OCI-LY1 (cell line): ENCODE data around the gene BNC1.

Source experiments
- H2AFZ ChIP-seq: fragments of 200-600 bp; sonication (generic), shearing (Covaris generic); 2 replicates; pipeline ENCODE4 v1.6.0; 2014; ENCODE audit warnings: antibody characterized with exemption, mild to moderate bottlenecking, low read length
- H3F3A ChIP-seq: fragments of 200-600 bp; sonication (generic), shearing (Covaris generic); 2 replicates; pipeline ENCODE4 v1.6.0; 2014; ENCODE audit warnings: mild to moderate bottlenecking, antibody characterized with exemption, low read length, moderate library complexity; ENCODE audit not compliant: insufficient read depth
- H3K27ac ChIP-seq: fragments of 200-600 bp; sonication (generic); 2 replicates; pipeline ENCODE4 v1.5.1; 2014; ENCODE audit warnings: low read length, mixed run types, mild to moderate bottlenecking, low read depth; ENCODE audit not compliant: poor library complexity, severe bottlenecking
- H3K27me3 ChIP-seq: fragments of 200-600 bp; sonication (generic); 2 replicates; pipeline ENCODE4 v1.6.0; 2014; ENCODE audit warnings: antibody characterized with exemption, mild to moderate bottlenecking, low read length, moderate library complexity; ENCODE audit not compliant: insufficient read depth
- H3K36me3 ChIP-seq: fragments of 200-600 bp; sonication (generic); 2 replicates; pipeline ENCODE4 v1.6.1; 2014; ENCODE audit warnings: mild to moderate bottlenecking, antibody characterized with exemption, low read length, moderate library complexity, mixed read lengths; ENCODE audit not compliant: insufficient read depth
- H3K4me1 ChIP-seq: fragments of 200-600 bp; sonication (generic); 2 replicates; pipeline ENCODE4 v1.5.1; 2014; ENCODE audit warnings: mild to moderate bottlenecking, low read length, moderate library complexity; ENCODE audit not compliant: insufficient read depth, severe bottlenecking
- H3K4me2 ChIP-seq: fragments of 200-600 bp; sonication (generic), shearing (Covaris generic); 2 replicates; pipeline ENCODE4 v1.6.1; 2014; ENCODE audit warnings: low read length
- H3K4me3 ChIP-seq: fragments of 200-600 bp; sonication (generic); 2 replicates; pipeline ENCODE4 v1.5.1; 2014; ENCODE audit warnings: low read length, low read depth, mild to moderate bottlenecking, mixed read lengths; ENCODE audit not compliant: poor library complexity, severe bottlenecking
- H3K79me2 ChIP-seq: fragments of 200-600 bp; shearing (Covaris generic); 2 replicates; pipeline ENCODE4 v1.6.1; 2016; ENCODE audit warnings: mixed run types, low read length, mixed read lengths; ENCODE audit not compliant: insufficient read depth
- H3K9ac ChIP-seq: fragments of 200-600 bp; sonication (generic), shearing (Covaris generic); 2 replicates; pipeline ENCODE4 v1.6.1; 2014; ENCODE audit warnings: mild to moderate bottlenecking, low read length, mixed read lengths
- H3K9me2 ChIP-seq: fragments of 200-600 bp; sonication (generic), shearing (Covaris generic); 2 replicates; pipeline ENCODE4 v1.6.1; 2014; ENCODE audit warnings: low read depth, mild to moderate bottlenecking, low read length, mixed read lengths
- H3K9me3 ChIP-seq: fragments of 200-600 bp; shearing (Covaris generic); 2 replicates; pipeline ENCODE4 v1.6.1; 2014; ENCODE audit warnings: low read length, mixed read lengths
- H4K20me1 ChIP-seq: fragments of 200-600 bp; sonication (generic), shearing (Covaris generic); 2 replicates; pipeline ENCODE4 v1.6.0; 2016; ENCODE audit warnings: mild to moderate bottlenecking, low read length; ENCODE audit not compliant: insufficient read depth
- EZH2 ChIP-seq: fragments of 200-600 bp; sonication (generic), shearing (Covaris generic); IDR thresholded peaks from 2 replicates; pipeline ENCODE4 v1.8.0; 2017; ENCODE audit warnings: borderline replicate concordance, mixed run types, mild to moderate bottlenecking, antibody characterized with exemption, low read length, moderate library complexity, mixed read lengths
- TF ChIP-seq, protein P1 (sequence below): fragments of 200-600 bp; sonication (generic), shearing (Covaris generic); IDR thresholded peaks from 2 replicates; pipeline ENCODE4 v1.5.1; 2017; ENCODE audit warnings: mild to moderate bottlenecking, antibody characterized with exemption, low read length, moderate library complexity, mixed read lengths

The BNC1 gene

DNA sequence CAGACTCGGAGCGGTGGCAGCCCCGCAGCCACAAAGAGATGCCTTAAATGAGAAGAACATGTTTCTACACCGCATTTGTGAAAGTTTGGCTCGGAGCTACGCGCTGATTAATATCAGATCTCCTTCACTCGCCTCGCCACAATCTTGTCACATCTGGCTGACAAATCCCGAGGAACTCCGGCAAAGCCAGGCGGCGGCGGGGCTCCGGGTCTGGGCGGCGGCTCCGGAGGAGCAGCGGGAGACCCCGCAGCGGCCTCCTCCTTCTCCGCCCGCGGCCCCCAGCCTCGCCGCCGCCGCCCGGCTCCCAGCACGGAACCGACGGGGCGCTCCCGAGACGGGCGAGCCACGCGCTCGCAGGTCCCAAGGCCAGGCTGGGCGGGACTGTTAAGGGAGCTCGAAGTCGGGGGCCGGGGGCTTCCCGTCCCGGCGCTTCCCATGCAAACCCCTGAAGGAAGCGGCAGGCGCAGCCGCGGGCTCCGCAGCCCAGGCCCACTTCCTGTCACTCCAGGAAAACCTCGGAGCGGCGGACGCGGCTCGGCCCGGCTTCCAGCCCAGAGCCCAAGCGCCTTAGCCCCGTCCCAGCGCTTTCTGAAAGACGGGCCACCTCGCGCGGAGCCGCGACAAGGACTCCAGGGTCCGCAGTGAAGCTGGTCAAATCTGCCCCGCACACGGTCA is 1.2 kb downstream of the BNC1 start:
- Histone ChIP-seq H3F3A (no peaks in the 10 kb centered on the region), H3K4me3 (no peak overlapping the region), H2AFZ (no peak overlapping the region), H3K27me3 (no peaks in the 10 kb centered on the region), H3K4me1 (no peaks in the 10 kb centered on the region), H3K9ac (no peak overlapping the region), H3K36me3 (no peaks in the 10 kb centered on the region), H3K9me2 (no peaks in the 10 kb centered on the region), H3K79me2 (no peaks in the 10 kb centered on the region), H3K27ac (no peak overlapping the region), H3K4me2 (no peak overlapping the region), H4K20me1 (no peaks in the 10 kb centered on the region), H3K9me3 (no peaks in the 10 kb centered on the region)
- TF ChIP-seq EZH2: no peak
- TF ChIP-seq, protein P1, sequence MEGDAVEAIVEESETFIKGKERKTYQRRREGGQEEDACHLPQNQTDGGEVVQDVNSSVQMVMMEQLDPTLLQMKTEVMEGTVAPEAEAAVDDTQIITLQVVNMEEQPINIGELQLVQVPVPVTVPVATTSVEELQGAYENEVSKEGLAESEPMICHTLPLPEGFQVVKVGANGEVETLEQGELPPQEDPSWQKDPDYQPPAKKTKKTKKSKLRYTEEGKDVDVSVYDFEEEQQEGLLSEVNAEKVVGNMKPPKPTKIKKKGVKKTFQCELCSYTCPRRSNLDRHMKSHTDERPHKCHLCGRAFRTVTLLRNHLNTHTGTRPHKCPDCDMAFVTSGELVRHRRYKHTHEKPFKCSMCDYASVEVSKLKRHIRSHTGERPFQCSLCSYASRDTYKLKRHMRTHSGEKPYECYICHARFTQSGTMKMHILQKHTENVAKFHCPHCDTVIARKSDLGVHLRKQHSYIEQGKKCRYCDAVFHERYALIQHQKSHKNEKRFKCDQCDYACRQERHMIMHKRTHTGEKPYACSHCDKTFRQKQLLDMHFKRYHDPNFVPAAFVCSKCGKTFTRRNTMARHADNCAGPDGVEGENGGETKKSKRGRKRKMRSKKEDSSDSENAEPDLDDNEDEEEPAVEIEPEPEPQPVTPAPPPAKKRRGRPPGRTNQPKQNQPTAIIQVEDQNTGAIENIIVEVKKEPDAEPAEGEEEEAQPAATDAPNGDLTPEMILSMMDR: no peak

DNA sequence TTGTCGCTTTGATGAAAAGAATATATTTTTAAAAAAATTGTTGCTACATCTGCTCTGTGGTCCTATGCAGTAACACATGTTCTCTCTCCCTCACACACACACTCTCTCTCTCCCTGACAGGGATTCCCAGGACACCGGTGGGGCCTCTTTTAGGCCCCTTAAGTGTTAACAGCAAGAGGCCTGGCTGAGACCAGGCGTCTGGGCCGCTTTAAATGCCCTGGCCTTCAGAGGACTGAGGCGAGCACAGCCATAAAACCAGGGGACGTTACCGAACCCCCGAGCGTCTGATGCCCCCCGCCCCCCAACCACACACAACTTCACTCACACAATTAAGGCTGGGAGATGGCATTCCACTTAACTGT is 1.7 kb downstream of the BNC1 start:
- Histone ChIP-seq H4K20me1 (no peaks in the 10 kb centered on the region), H3K4me1 (no peaks in the 10 kb centered on the region), H3K27me3 (no peaks in the 10 kb centered on the region), H3K79me2 (no peaks in the 10 kb centered on the region), H3K9me3 (no peaks in the 10 kb centered on the region), H3F3A (no peaks in the 10 kb centered on the region), H3K36me3 (no peaks in the 10 kb centered on the region), H3K4me2 (no peak overlapping the region), H2AFZ (no peak overlapping the region), H3K27ac (no peak overlapping the region), H3K4me3 (no peak overlapping the region), H3K9me2 (no peaks in the 10 kb centered on the region), H3K9ac (no peak overlapping the region)
- TF ChIP-seq EZH2: no peak
- TF ChIP-seq, protein P1: no peak

DNA sequence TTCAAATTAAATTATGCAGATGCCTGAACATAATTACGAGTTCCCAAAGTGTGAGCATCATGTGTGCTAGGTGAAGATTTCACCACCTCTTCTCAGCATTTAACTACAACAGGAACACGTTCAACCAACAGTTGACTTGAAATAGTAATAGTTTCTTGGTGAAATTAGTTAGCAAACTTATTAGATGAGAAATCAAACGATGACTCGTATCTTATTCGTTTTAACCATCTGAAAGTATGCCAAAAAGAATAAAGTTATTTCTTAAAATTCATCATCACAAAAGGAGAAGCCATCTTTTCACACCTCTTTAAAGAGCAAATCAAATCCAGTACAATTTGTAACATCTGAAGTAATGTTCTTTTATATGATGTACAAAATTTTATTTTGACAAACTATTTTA is 2.3 kb downstream of the BNC1 start:
- Histone ChIP-seq H3K27me3 (no peaks in the 10 kb centered on the region), H3K27ac (no peak overlapping the region), H2AFZ (no peak overlapping the region), H3K36me3 (no peaks in the 10 kb centered on the region), H3K9me3 (no peaks in the 10 kb centered on the region), H3K4me3 (no peak overlapping the region), H3K79me2 (no peaks in the 10 kb centered on the region), H3K9ac (no peak overlapping the region), H3K4me2 (no peak overlapping the region), H3K4me1 (no peaks in the 10 kb centered on the region), H4K20me1 (no peaks in the 10 kb centered on the region), H3F3A (no peaks in the 10 kb centered on the region), H3K9me2 (no peaks in the 10 kb centered on the region)
- TF ChIP-seq, protein P1: no peak
- TF ChIP-seq EZH2: no peak
